Measurements from ENCODE around the gene SLC6A8.
"Not testable (repeated sequence)": the region's sequence is repeated elsewhere in the genome, so short reads cannot be mapped to it uniquely, and the experiment has no call there.

DNA sequence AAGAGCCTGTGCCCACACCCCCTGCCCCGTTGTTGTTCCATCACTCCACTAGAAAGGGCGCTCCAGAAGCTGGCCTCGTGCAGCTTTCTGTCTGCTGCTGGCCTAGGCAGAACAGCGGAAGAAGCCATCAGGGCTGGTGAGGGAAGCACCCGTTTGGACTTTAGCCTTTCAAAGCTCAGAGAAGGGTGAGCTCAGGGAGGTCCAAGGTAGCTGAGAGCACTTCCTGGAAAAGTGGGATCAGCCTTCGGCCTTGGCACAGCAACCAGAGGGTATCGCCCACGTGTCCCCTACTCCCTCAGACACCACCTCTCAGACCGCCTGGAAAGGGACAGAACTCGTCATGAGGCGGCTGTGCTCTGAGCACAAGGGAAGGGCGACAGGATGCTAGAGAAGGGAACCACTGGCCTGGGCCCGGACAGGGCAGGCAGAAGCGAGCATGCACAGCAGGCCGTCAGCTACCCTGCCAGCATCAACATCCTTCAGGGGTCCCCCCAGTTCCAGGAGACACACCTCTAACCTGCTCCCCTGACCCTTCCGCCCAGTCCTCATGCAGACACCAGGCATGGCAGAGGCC, 11.6 kb downstream of the SLC6A8 start:
- TF ChIP-seq EZH2phosphoT487, EZH2 (IDR thresholded peaks at IDR 0.05): not testable (repeated sequence)
- TF ChIP-seq, protein P1, sequence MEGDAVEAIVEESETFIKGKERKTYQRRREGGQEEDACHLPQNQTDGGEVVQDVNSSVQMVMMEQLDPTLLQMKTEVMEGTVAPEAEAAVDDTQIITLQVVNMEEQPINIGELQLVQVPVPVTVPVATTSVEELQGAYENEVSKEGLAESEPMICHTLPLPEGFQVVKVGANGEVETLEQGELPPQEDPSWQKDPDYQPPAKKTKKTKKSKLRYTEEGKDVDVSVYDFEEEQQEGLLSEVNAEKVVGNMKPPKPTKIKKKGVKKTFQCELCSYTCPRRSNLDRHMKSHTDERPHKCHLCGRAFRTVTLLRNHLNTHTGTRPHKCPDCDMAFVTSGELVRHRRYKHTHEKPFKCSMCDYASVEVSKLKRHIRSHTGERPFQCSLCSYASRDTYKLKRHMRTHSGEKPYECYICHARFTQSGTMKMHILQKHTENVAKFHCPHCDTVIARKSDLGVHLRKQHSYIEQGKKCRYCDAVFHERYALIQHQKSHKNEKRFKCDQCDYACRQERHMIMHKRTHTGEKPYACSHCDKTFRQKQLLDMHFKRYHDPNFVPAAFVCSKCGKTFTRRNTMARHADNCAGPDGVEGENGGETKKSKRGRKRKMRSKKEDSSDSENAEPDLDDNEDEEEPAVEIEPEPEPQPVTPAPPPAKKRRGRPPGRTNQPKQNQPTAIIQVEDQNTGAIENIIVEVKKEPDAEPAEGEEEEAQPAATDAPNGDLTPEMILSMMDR (IDR thresholded peaks at IDR 0.05): not testable (repeated sequence)

All from neural progenitor cell (in vitro differentiated cells).